AG09309 (cell line): ENCODE measurements around the gene EXOC1.

Experiments used
- DNase-seq: peaks from one replicate; pipeline ENCODE4 v3.0.0-alpha.2; 2010; ENCODE audit warnings: low read depth
- H3K4me3 ChIP-seq: 2 replicates; pipeline ENCODE4 v1.5.1; 2011; ENCODE audit warnings: mild to moderate bottlenecking, low read depth, low read length, moderate library complexity; ENCODE audit not compliant: control insufficient read depth
- TF ChIP-seq, protein P1 (sequence below): IDR thresholded peaks from 2 replicates; pipeline ENCODE4 v1.5.1; 2011; ENCODE audit warnings: mild to moderate bottlenecking, low read depth, low read length, inconsistent platforms; ENCODE audit not compliant: insufficient read depth, control insufficient read depth; ENCODE audit errors: missing control alignments

EXOC1 gene

DNA sequence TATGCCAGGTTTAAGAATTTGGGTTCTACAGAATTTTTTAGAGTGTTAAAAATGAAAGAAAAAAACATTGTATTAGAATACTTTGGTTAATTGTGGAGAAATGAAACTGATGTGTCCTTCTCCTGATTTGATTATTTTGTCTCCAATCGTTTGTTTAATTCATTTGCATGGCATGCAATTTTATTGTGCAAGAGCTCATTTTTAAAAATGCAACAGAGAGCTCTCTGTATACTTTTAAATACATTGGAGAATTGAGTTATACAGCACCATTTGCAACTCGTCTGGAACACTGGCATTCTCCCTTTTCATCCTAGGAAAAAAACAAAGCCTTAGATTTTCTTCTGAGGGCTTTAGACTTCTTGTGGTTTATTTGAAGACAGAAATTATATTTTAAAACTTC is 33.2 kb upstream of the EXOC1 start:
- TF ChIP-seq, protein P1, sequence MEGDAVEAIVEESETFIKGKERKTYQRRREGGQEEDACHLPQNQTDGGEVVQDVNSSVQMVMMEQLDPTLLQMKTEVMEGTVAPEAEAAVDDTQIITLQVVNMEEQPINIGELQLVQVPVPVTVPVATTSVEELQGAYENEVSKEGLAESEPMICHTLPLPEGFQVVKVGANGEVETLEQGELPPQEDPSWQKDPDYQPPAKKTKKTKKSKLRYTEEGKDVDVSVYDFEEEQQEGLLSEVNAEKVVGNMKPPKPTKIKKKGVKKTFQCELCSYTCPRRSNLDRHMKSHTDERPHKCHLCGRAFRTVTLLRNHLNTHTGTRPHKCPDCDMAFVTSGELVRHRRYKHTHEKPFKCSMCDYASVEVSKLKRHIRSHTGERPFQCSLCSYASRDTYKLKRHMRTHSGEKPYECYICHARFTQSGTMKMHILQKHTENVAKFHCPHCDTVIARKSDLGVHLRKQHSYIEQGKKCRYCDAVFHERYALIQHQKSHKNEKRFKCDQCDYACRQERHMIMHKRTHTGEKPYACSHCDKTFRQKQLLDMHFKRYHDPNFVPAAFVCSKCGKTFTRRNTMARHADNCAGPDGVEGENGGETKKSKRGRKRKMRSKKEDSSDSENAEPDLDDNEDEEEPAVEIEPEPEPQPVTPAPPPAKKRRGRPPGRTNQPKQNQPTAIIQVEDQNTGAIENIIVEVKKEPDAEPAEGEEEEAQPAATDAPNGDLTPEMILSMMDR, result no peak
- no peak overlapping the region for H3K4me3 ChIP-seq
- DNase-seq, result no peak

- H3K4me3 ChIP-seq, result no peak overlapping the region
- DNase-seq, result no peak
- TF ChIP-seq, protein P1, result no peak
These were observed 31.1 kb upstream of the EXOC1 start for GRCh38 chr4:55822329-55822728.

DNA sequence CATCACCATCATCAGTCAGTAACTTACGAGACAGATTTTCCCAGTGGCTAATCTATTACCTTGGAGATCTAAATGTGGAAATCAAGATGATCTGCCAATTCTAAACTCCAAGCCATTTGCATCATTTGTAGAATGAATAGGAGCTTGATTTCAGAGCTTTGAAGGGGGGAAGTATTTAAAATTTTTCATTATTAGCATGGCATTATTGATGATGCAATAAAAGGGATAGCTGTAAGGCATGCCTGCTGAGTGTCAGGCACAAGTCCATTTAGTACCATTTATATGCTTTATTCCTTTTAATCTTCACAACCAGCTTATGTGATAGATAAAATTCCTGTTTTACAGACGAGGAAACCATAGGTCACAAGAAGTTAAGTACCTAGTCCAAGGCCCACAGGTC is 28.6 kb upstream of the EXOC1 start:
- TF ChIP-seq, protein P1, result no peak

DNA sequence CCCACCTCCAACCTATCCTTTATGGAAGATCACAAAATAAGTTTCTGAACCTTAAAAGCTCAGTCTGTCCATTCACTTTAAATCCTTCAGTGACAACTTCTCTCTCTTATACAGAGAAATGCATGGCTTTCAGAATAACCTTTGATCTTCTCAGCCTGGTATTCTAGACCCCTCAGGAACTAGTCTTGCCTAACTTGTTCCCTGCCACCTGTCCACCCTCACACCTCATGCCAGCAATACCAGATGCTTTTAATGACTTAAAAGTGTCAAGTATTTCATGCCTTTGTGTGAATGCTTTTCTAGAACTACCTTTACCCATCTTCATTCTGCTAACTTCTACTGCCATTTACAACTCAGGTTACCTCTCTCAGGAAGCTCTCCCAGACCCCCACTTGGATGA is 26.5 kb upstream of the EXOC1 start:
- no peak overlapping the region for H3K4me3 ChIP-seq
- no peak for DNase-seq
- TF ChIP-seq, protein P1, result no peak

More for the DNA sequence above, 28.6 kb upstream of the EXOC1 start:
- no peak for DNase-seq
- no peak overlapping the region for H3K4me3 ChIP-seq

GRCh38 chr4:55827582-55827981 is 25.9 kb upstream of the EXOC1 start:
- TF ChIP-seq, protein P1, result no peak
- no peak for DNase-seq
- no peak overlapping the region for H3K4me3 ChIP-seq

DNA sequence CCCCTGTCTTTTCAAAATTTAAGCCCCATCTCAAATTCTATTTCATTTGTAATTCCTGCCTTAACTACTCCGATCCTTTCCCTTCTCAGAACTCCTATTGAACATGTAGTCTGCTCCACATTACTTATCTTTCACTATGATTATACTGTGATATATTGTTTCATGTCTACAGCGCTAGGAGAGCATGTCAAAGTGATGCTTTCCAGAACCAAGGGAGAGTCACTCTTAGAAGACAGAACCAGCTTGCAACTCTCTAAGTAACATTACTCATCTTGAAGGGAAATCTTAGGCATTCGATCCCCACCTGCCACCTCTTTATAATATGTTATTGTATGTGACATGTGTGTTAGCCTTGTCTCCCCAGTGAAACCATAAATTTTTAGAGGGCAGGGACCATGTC is 23.4 kb upstream of the EXOC1 start:
- DNase-seq, result no peak
- H3K4me3 ChIP-seq, result no peak overlapping the region
- TF ChIP-seq, protein P1, result no peak

DNA sequence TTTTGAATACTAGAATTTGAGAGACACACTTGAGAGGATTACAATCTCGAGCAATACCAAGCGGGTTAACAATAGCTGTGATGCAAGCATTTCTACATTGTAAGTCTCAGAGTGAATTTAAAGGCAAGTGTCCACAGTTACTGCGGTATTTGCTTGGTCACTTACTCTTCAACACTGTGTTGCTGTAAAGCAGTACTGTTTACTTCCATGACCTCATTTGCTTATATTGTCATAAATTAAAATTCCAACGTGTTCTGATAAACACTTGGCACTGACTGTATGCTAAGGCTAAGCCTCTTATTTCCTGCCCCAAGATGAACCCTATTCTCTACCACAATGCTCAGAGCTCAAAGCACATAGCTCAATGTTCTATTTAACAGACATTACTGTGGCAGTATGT is 22.7 kb upstream of the EXOC1 start:
- DNase-seq, result no peak
- TF ChIP-seq, protein P1, result no peak
- H3K4me3 ChIP-seq, result no peak overlapping the region
